Ovary (tissue), 9 donors: ENCODE results near the gene CDC42. TPM values are rescaled to one million over a fixed set of nuclear protein-coding genes. Genes with fewer than 3 reads are reported as not detected.

ENCODE experiments used
- DNase-seq, 5 donors: peaks; one replicate each; pipeline ENCODE4 v3.0.0-alpha.2; 2019 to 2020
- H3K27ac ChIP-seq, 2 donors: fragments of 200-600 bp; one replicate each; pipeline versions ENCODE4 v1.5.1 to v1.8.0; 2019 to 2022
- H3K27me3 ChIP-seq: fragments of 200-600 bp; one replicate; pipeline ENCODE4 v1.8.0; 2022
- H3K36me3 ChIP-seq: fragments of 200-600 bp; sonication (generic); one replicate; pipeline ENCODE4 v1.5.1; 2019
- H3K4me1 ChIP-seq: one replicate; pipeline ENCODE4 v1.8.1; 2013; ENCODE audit warnings: mild to moderate bottlenecking, moderate library complexity; ENCODE audit not compliant: insufficient read depth
- H3K4me3 ChIP-seq: fragments of 200-600 bp; sonication (generic); one replicate; pipeline ENCODE4 v1.5.1; 2017
- H3K9me3 ChIP-seq, 2 donors: fragments of 200-600 bp in 1 of 2; sonication (generic) in 1 of 2; one replicate each; pipeline versions ENCODE4 v1.5.1 to v1.8.1; 2013 to 2019; ENCODE audit warnings: mild to moderate bottlenecking in 1 of 2, moderate library complexity in 1 of 2
- EP300 ChIP-seq: sonication (generic); formaldehyde crosslinking; IDR thresholded peaks from one replicate; pipeline ENCODE4 v1.6.1; 2017; ENCODE audit warnings: antibody characterized with exemption
- POLR2A ChIP-seq: fragments of 450-650 bp; IDR thresholded peaks from one replicate; pipeline ENCODE4 v1.6.1; 2017; ENCODE audit warnings: antibody characterized with exemption, mild to moderate bottlenecking, moderate library complexity
- WGBS, 3 donors: extraction: QIAGEN DNeasy Blood & Tissue Kit in 1 of 3; methylation state at CpG; one replicate each; pipeline versions ENCODE4 v1.1.5 to v1.1.7; 2013 to 2017; 5-methylcytosine and 5-hydroxymethylcytosine counted together
- intact Hi-C, 4 donors: fragments of 100-400 bp; cut with DNase I; formaldehyde crosslinking; loops; one replicate each; pipeline versions ENCODE4 v1.11.0 to v1.15.1; 2022 to 2023
- polyA plus RNA-seq, 2 donors: library from polyadenylated mRNA; stranded (reverse); fragments of 200-250 nt in 1 of 2; fragments of 350-450 nt in 1 of 2; fragmentation: Illumina TruSeq in 1 of 2; extraction: RNeasy Lipid Tissue Mini Kit (QIAGEN cat#74804) in 1 of 2; gene quantifications; one replicate each; pipeline ENCODE4 v1.2.3, GENCODE V29; 2013 to 2014
- total RNA-seq, 7 donors: library from RNA; depleted of rRNA in 2 of 7; stranded (reverse); fragments of >200 nt in 2 of 7; fragmentation: NEBNext Ultra II Directional in 3 of 7; extraction: Animal tissue kit (Norgen Biotek cat#: 25700) in 3 of 7; gene quantifications; one replicate each; pipeline versions ENCODE4 v1.1.0 to v1.2.4, GENCODE V29; 2016 to 2023
- TF ChIP-seq, protein P1 (sequence below), 3 donors: fragments of 450-650 bp in 2 of 3; fragments of 200-600 bp in 1 of 3; IDR thresholded peaks; one replicate each; pipeline versions ENCODE4 v1.5.1 to v1.8.0; 2016 to 2022; ENCODE audit warnings: antibody characterized with exemption in 3 of 3, mild to moderate bottlenecking in 1 of 3
- donor health status: DM: no; HTN: no; CAD: no; lungs with moderate emphysema.
- donor health status: DM: no; HTN: no; CAD: no.
- donor health status: Bipolar disorder and iron deficiency.
- donor health status: DM: yes; HTN: yes; CAD: no.
- donor health status: DM: no; HTN: no; CAD: no.
- donor health status: DM: yes; HTN: yes; CAD: no.

Gene CDC42
- total and polyA plus RNA-seq, 9 donors = 111 to 238 (median 200) TPM

DNA sequence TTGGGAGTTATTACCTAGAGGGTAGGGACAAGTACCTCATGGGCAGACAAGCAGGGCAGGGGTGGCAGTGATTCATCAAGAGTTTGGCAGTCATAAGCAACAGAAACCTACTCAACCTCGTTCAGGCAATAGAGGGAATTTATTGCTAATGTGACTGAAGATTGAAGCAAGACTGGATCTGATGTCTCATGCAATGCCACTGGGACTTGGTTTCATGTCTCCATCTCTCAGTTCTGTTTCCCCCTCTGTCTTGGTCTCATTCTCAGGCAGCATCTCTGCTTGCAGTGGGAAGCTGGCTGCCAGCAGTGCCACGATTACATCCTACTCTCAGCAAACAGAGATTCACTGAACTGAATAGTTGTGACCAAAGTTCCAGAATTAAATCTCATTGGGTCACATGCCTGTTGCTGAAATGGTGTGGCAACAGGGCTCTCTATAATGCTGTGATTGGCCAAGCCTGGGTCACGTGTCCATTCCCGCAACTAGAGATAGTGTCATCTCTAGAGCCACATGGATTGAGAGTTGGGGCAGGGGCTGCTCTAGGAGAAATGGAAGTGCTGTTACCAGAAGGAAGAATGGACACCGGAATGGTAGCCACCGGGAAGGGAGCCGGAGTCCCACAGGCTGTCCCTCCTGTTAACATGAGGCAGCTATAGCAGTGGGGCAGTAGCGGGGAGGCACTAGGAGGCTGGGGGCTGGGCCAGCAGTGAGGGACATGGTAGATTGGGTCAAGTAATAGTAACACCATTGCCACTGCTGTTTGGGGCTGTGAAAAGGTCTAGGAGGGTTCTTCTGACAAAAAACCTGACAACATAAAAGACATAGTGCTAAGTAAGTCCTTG, 3.9 kb upstream of the CDC42 start:
- no peak for DNase-seq
- Histone ChIP-seq H3K9me3 (peaks cover 0 to 3% of the 10 kb centered on the region in 2 donors), H3K4me1 (no peaks in the 10 kb centered on the region), H3K4me3 (no peak overlapping the region), H3K27me3 (no peaks in the 10 kb centered on the region), H3K36me3 (no peaks in the 10 kb centered on the region), H3K27ac (no peak overlapping the region)
- TF ChIP-seq, protein P1, sequence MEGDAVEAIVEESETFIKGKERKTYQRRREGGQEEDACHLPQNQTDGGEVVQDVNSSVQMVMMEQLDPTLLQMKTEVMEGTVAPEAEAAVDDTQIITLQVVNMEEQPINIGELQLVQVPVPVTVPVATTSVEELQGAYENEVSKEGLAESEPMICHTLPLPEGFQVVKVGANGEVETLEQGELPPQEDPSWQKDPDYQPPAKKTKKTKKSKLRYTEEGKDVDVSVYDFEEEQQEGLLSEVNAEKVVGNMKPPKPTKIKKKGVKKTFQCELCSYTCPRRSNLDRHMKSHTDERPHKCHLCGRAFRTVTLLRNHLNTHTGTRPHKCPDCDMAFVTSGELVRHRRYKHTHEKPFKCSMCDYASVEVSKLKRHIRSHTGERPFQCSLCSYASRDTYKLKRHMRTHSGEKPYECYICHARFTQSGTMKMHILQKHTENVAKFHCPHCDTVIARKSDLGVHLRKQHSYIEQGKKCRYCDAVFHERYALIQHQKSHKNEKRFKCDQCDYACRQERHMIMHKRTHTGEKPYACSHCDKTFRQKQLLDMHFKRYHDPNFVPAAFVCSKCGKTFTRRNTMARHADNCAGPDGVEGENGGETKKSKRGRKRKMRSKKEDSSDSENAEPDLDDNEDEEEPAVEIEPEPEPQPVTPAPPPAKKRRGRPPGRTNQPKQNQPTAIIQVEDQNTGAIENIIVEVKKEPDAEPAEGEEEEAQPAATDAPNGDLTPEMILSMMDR (IDR thresholded peaks at IDR 0.05) = no peak
- no peak for TF ChIP-seq EP300
- TF ChIP-seq POLR2A = no peak
- intact Hi-C loops = no loop called here
- WGBS, 3 donors = 59 to 68% (median 62%) methylated on average over 8 of the region's 8 CpGs

DNA sequence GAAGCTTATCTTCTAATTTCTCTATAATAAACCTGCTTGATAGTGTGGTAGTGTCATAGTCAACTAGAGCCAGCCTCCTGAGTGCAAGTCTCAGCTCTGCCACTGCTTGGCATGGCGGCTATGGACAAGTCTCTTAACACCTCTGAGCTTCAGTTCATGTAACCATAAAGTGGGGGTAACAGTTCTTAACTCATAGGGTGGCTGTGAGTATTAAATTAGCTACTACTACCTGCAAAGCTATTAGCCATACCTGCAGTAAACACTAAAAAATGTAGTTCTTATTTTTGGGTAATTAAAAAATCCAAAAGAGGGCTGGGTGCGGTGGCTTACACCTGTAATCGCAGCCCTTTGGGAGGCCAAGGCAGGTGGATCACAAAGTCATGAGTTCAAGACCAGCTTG, 2.2 kb upstream of the CDC42 start:
- WGBS, 3 donors = 96 to 100% (median 97%) methylated on average over 3 of the region's 3 CpGs
- intact Hi-C loops = no loop called here
- Histone ChIP-seq H3K36me3 (no peaks in the 10 kb centered on the region), H3K27me3 (no peaks in the 10 kb centered on the region), H3K4me1 (peaks cover 5% of the 10 kb centered on the region), H3K4me3 (no peak overlapping the region), H3K9me3 (peaks cover 0 to 3% of the 10 kb centered on the region in 2 donors), H3K27ac (no peak overlapping the region)
- TF ChIP-seq, protein P1 (IDR thresholded peaks at IDR 0.05) = no peak
- TF ChIP-seq POLR2A = no peak
- DNase-seq = no peak

DNA sequence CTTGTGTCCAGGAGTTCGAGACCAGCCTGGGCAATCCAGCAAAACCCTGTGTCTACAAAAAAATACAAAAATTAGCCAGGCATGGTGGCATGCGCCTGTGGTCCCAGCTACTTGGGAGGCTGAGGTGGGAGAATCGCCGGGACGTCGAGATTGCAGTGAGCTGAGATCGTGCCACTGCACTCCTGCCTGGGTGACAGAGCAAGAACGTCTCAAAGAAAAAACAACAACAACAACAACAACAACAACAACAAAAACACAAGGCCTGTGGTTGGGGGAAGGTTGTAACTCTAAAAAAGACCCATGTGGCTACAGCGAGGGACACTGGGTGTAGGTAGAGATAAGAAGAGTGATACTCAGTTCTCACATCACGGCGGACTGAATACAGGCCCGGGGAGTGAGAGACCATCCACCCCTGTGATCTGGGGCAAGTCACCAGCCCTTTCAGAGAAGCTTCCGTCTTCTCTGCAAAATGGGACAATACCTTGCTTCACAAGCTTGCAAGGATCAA, 848 bp upstream of the CDC42 start:
- Histone ChIP-seq H3K27ac (no peak overlapping the region), H3K4me1 (peaks cover 8% of the 10 kb centered on the region), H3K36me3 (no peaks in the 10 kb centered on the region), H3K27me3 (no peaks in the 10 kb centered on the region), H3K4me3 (no peak overlapping the region), H3K9me3 (no peaks in the 10 kb centered on the region)
- intact Hi-C loops = no loop called here
- no peak for DNase-seq
- TF ChIP-seq EP300 = no peak
- no peak for TF ChIP-seq POLR2A
- TF ChIP-seq, protein P1 (IDR thresholded peaks at IDR 0.05) = no peak
- WGBS, 3 donors = 84 to 90% (median 85%) methylated on average over 13 of the region's 13 CpGs

DNA sequence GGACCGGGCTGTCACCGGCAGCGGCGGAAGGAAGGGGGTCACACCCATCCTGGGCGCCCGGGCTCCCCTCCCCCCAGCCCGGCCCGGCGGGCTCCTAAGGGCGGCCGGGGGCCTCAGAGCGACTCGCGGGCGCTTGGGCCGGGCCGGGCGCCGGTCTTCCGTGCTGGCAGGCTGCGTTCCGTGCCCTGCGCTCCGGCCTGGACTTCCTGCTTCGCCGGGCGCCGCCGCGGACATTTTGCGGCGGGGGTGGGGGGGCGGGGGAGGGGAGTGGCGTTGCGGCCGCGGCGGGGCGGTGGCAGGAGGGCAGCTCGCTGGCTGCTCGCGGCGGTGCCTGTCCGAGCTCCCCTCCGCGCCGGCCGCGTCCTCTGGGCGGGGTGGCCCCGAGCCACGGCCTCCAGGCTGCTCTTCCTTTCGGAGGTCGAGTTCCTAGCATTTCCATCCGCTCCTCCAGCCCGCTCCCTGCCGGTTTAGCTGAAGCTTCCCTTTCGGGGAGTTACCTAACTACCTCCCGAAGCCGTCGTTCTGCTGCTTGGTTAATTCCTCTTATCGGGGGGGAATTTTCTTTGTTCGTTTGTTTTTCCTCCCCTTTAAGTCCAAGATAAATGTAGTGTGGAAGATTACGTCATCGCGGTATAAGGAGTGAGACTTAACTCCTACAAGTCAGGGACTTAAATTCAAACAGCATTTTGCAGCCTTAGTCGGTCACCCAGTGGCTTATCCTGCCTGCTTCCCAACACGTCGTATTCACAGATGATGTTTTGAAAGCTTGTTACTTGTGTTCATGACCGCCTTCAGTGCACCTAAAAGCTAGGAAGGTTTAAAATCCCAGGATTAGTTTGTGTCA, 730 bp downstream of the CDC42 start:
- Histone ChIP-seq H3K4me1 (peaks cover 11% of the 10 kb centered on the region), H3K36me3 (no peaks in the 10 kb centered on the region), H3K9me3 (no peaks in the 10 kb centered on the region), H3K4me3 (peak overlapping the region; percentile 95), H3K27me3 (no peaks in the 10 kb centered on the region), H3K27ac (peak overlapping the region; percentile 100)
- TF ChIP-seq, protein P1 (IDR thresholded peaks at IDR 0.05) = no peak
- no peak for TF ChIP-seq EP300
- no peak for TF ChIP-seq POLR2A
- intact Hi-C loops = no loop called here
- peak; percentile 61 to 78 (median 70) for DNase-seq
- WGBS, 3 donors = 0 to 1% (median 1%) methylated on average over 32 to 65 of the region's 70 CpGs
